Lung (tissue), 12 donors: ENCODE data around the gene SPX. TPM values are rescaled to one million over a fixed set of nuclear protein-coding genes. Genes with fewer than 3 reads are reported as not detected.

Experiments used
- ATAC-seq: fragments of 200-7000 bp; cut with Tn5 transposase; one replicate; pipeline ENCODE4 v1.9.1; 2020; ENCODE audit warnings: moderate number of reproducible peaks; ENCODE audit not compliant: insufficient read depth, low FRiP score
- DNase-seq, 3 donors: peaks; one replicate each; pipeline ENCODE4 v3.0.0-alpha.2; 2013 to 2017
- H3K27ac ChIP-seq, 2 donors: one replicate each; pipeline ENCODE4 v1.5.1; 2013; ENCODE audit warnings: mild to moderate bottlenecking in 2 of 2, moderate library complexity in 2 of 2, control low read depth in 1 of 2, inconsistent platforms in 1 of 2, low read depth in 1 of 2, low read length in 1 of 2
- H3K27me3 ChIP-seq, 3 donors: one replicate each; pipeline ENCODE4 v1.5.1; 2013; ENCODE audit warnings: low read length in 2 of 3; ENCODE audit not compliant: control insufficient read depth in 3 of 3, insufficient read depth in 3 of 3
- H3K36me3 ChIP-seq, 4 donors: one replicate each; pipeline ENCODE4 v1.5.1; 2013; ENCODE audit warnings: low read length in 4 of 4, mild to moderate bottlenecking in 1 of 4, moderate library complexity in 1 of 4; ENCODE audit not compliant: control insufficient read depth in 4 of 4, insufficient read depth in 4 of 4
- H3K4me1 ChIP-seq, 5 donors: one replicate each; pipeline ENCODE4 v1.5.1; 2013; ENCODE audit warnings: low read length in 5 of 5, mild to moderate bottlenecking in 2 of 5, moderate library complexity in 1 of 5; ENCODE audit not compliant: control insufficient read depth in 5 of 5, insufficient read depth in 5 of 5
- H3K4me3 ChIP-seq: one replicate; pipeline ENCODE4 v1.5.1; 2013; ENCODE audit warnings: mild to moderate bottlenecking, control low read depth, moderate library complexity
- H3K9ac ChIP-seq, 2 donors: one replicate each; pipeline ENCODE4 v1.5.1; 2013; ENCODE audit warnings: low read length in 2 of 2, control low read depth in 1 of 2; ENCODE audit not compliant: insufficient read depth in 1 of 2
- H3K9me3 ChIP-seq, 4 donors: one replicate each; pipeline ENCODE4 v1.5.1; 2013; ENCODE audit warnings: low read length in 3 of 4, mild to moderate bottlenecking in 1 of 4, moderate library complexity in 1 of 4; ENCODE audit not compliant: control insufficient read depth in 4 of 4, insufficient read depth in 3 of 4
- CTCF ChIP-seq: IDR thresholded peaks from 2 replicates; pipeline ENCODE4 v1.5.1; 2012; ENCODE audit warnings: mild to moderate bottlenecking; ENCODE audit errors: control extremely low read depth, extremely low read depth
- WGBS, 2 donors: extraction: QIAGEN DNeasy Blood & Tissue Kit; methylation state at CpG; one replicate each; pipeline ENCODE4 v1.1.7; 2013; 5-methylcytosine and 5-hydroxymethylcytosine counted together
- polyA plus RNA-seq, 2 donors: library from polyadenylated mRNA; stranded (reverse); fragments of 200-250 nt; gene quantifications; one replicate each; pipeline ENCODE4 v1.2.1, GENCODE V29; 2013
- total RNA-seq, 2 donors: library from RNA; depleted of rRNA in 1 of 2; stranded (reverse); fragments of >200 nt in 1 of 2; gene quantifications; one replicate each; pipeline ENCODE4 v1.2.1, GENCODE V29; 2014 to 2021
- donor health status: control.
- donor health status: control.
- donor health status: Bipolar disorder and iron deficiency.
- donor health status: healthy.
- donor health status: DM: yes; HTN: yes; CAD: no.

The SPX gene
- total and polyA plus RNA-seq, 4 donors: 0.09 to 24.0 (median 0.55) TPM

- no peak for DNase-seq
- no peak overlapping the region for H3K4me3 ChIP-seq
- no peaks in the 10 kb centered on the region for H3K9me3 ChIP-seq
- TF ChIP-seq CTCF: no peak
- no peak overlapping the region for H3K9ac ChIP-seq
- 42 to 55% methylated on average over 2 of the region's 2 CpGs for WGBS, 2 donors
- peaks cover 0 to 13% (median 5%) of the 10 kb centered on the region in 5 donors for H3K4me1 ChIP-seq
- H3K36me3 ChIP-seq: peaks cover 0 to 15% (median 2%) of the 10 kb centered on the region in 4 donors
- no peak overlapping the region for H3K27ac ChIP-seq
- no peaks in the 10 kb centered on the region for H3K27me3 ChIP-seq
- ATAC-seq: no peak
Measured at GRCh38 chr12:21505888-21506287, 20.2 kb upstream of the SPX start.

GRCh38 chr12:21507849-21508248 is 18.2 kb upstream of the SPX start:
- peaks cover 0 to 22% (median 5%) of the 10 kb centered on the region in 4 donors for H3K36me3 ChIP-seq
- DNase-seq: no peak
- H3K9me3 ChIP-seq: no peaks in the 10 kb centered on the region
- H3K9ac ChIP-seq: no peak overlapping the region
- WGBS, 2 donors: 83 to 92% methylated on average over 2 of the region's 2 CpGs
- no peak overlapping the region for H3K4me3 ChIP-seq
- no peaks in the 10 kb centered on the region for H3K27me3 ChIP-seq
- TF ChIP-seq CTCF: no peak
- ATAC-seq: no peak
- H3K27ac ChIP-seq: no peak overlapping the region
- H3K4me1 ChIP-seq: peaks cover 0 to 12% (median 3%) of the 10 kb centered on the region in 5 donors

GRCh38 chr12:21509768-21510167 is 16.3 kb upstream of the SPX start:
- no peak for ATAC-seq
- Histone ChIP-seq H3K27me3 (no peaks in the 10 kb centered on the region), H3K4me3 (no peak overlapping the region), H3K36me3 (peaks cover 3 to 30% (median 10%) of the 10 kb centered on the region in 4 donors), H3K4me1 (no peaks in the 10 kb centered on the region), H3K9me3 (no peaks in the 10 kb centered on the region), H3K27ac (no peak overlapping the region), H3K9ac (no peak overlapping the region)
- DNase-seq: no peak
- 40 to 45% methylated on average over 2 of the region's 2 CpGs for WGBS, 2 donors
- TF ChIP-seq CTCF: no peak

- Histone ChIP-seq H3K36me3 (peaks cover 3 to 17% (median 13%) of the 10 kb centered on the region in 4 donors), H3K9ac (no peak overlapping the region), H3K27me3 (no peaks in the 10 kb centered on the region), H3K4me1 (peaks cover 0 to 3% (median 0%) of the 10 kb centered on the region in 5 donors), H3K9me3 (no peaks in the 10 kb centered on the region), H3K27ac (no peak overlapping the region), H3K4me3 (no peak overlapping the region)
- DNase-seq: no peak
- ATAC-seq: no peak
- 97 to 98% methylated on average over 2 of the region's 2 CpGs for WGBS, 2 donors
- no peak for TF ChIP-seq CTCF
Measured at GRCh38 chr12:21516281-21516680, 9.8 kb upstream of the SPX start.
